ENCODE results near the gene SOX11. TPM values are rescaled to one million over a fixed set of nuclear protein-coding genes. Genes with fewer than 3 reads are reported as not detected.
A peak's percentile ranks its signal among the peaks of the same experiment; 100 is the strongest.

SOX11 gene
- total and polyA plus RNA-seq, 4 donors: 22.1 to 74.0 (median 40.5) TPM

- H3K36me3 ChIP-seq (ENCODE audit: control insufficient read depth, insufficient read depth, low read length): no peaks in the 10 kb centered on the region
- no peaks in the 10 kb centered on the region for H3K9me3 ChIP-seq (ENCODE audit: control insufficient read depth, insufficient read depth, low read length)
- no peak overlapping the region for H3K27ac ChIP-seq (ENCODE audit: low read depth, low read length)
- no peaks in the 10 kb centered on the region for H3K27me3 ChIP-seq (ENCODE audit: control insufficient read depth, insufficient read depth, low read length)
- no peak overlapping the region for H3K4me3 ChIP-seq (ENCODE audit: low read depth, low read length)
- DNase-seq (ENCODE audit: low read depth in 4 of 6, low spot score in 6 of 6): no peak
- H3K4me1 ChIP-seq (ENCODE audit: control insufficient read depth, insufficient read depth, low read length): no peaks in the 10 kb centered on the region
- WGBS (ENCODE audit: insufficient coverage): 67% methylated on average over 2 of the region's 2 CpGs
These were observed 20.9 kb downstream of the SOX11 start for GRCh38 chr2:5713101-5713500.

DNA sequence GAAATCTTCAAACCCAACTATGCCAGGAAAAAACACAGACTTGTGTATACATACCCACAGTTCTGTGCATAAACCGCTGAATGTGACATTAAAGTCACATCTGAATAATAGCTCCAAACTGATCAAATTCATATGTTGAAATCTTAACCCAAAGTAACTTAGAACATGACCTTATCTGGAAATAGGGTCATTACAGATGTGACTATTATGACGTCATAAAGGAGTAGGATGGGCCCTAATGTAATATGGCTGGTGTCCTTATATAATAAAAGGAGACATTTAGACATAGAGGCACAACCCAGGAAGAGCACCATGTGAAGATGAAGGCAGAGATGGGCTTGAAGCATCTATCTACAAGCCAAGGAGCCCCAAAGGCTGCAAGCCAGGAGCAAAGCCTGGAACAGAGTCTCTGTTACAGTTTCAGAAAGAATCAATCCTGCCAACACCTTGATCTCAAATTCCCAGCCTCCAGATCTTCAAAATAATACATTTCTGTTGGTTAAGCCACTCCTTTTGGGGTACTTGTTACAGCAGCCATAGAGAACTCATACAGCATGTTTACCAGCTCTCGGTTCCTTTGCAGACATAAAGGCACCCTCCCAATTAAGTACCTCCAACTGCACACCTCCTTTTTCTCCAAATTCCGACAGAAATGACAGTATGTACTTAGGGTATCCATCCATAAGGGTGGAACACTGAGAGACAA lies 27.6 kb downstream of the SOX11 start:
- H3K9me3 ChIP-seq (ENCODE audit: control insufficient read depth, insufficient read depth, low read length): no peaks in the 10 kb centered on the region
- H3K27me3 ChIP-seq (ENCODE audit: control insufficient read depth, insufficient read depth, low read length): no peaks in the 10 kb centered on the region
- H3K4me1 ChIP-seq (ENCODE audit: control insufficient read depth, insufficient read depth, low read length): no peaks in the 10 kb centered on the region
- H3K4me3 ChIP-seq (ENCODE audit: low read depth, low read length): no peak overlapping the region
- no peak for DNase-seq (ENCODE audit: low read depth in 4 of 6, low spot score in 6 of 6)
- no peaks in the 10 kb centered on the region for H3K36me3 ChIP-seq (ENCODE audit: control insufficient read depth, insufficient read depth, low read length)
- no peak overlapping the region for H3K27ac ChIP-seq (ENCODE audit: low read depth, low read length)
- WGBS (ENCODE audit: insufficient coverage): 86% methylated on average over 1 of the region's 4 CpGs

- DNase-seq (ENCODE audit: low read depth in 4 of 6, low spot score in 6 of 6): no peak
- Histone ChIP-seq H3K27ac (ENCODE audit: low read depth, low read length) (no peak overlapping the region), H3K36me3 (ENCODE audit: control insufficient read depth, insufficient read depth, low read length) (no peaks in the 10 kb centered on the region), H3K27me3 (ENCODE audit: control insufficient read depth, insufficient read depth, low read length) (no peaks in the 10 kb centered on the region), H3K9me3 (ENCODE audit: control insufficient read depth, insufficient read depth, low read length) (no peaks in the 10 kb centered on the region), H3K4me3 (ENCODE audit: low read depth, low read length) (no peak overlapping the region), H3K4me1 (ENCODE audit: control insufficient read depth, insufficient read depth, low read length) (no peaks in the 10 kb centered on the region)
- 80% methylated on average over 1 of the region's 7 CpGs for WGBS (ENCODE audit: insufficient coverage)
These were observed 28.2 kb downstream of the SOX11 start for GRCh38 chr2:5720426-5720825.

DNA sequence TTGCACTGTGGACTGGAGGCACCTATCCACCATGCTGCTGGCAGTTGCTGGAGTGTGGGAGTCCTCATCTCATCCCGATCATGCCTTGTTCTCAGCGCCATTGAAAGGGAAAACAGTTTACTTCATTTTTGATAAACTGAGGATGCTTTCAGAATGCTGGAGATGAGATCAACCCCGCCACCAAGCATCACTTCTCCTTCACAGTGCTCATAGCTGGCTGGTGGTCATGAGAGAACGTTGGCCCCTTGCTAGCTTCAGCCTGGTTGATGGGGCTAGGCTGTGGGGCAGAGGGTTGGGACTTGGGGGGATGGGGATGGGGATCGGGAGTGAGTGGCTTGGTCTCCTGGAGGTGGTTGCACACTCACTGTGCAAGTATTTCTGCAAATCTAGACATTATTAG lies 30.1 kb downstream of the SOX11 start:
- WGBS (ENCODE audit: insufficient coverage): no CpG with 5 or more reads among the region's 5 CpGs
- no peak for DNase-seq (ENCODE audit: low read depth in 4 of 6, low spot score in 6 of 6)
- Histone ChIP-seq H3K4me3 (ENCODE audit: low read depth, low read length) (no peak overlapping the region), H3K27me3 (ENCODE audit: control insufficient read depth, insufficient read depth, low read length) (no peaks in the 10 kb centered on the region), H3K9me3 (ENCODE audit: control insufficient read depth, insufficient read depth, low read length) (no peaks in the 10 kb centered on the region), H3K4me1 (ENCODE audit: control insufficient read depth, insufficient read depth, low read length) (peaks cover 7% of the 10 kb centered on the region), H3K27ac (ENCODE audit: low read depth, low read length) (no peak overlapping the region), H3K36me3 (ENCODE audit: control insufficient read depth, insufficient read depth, low read length) (no peaks in the 10 kb centered on the region)

GRCh38 chr2:5723791-5724735 lies 31.9 kb downstream of the SOX11 start:
- no peaks in the 10 kb centered on the region for H3K27me3 ChIP-seq (ENCODE audit: control insufficient read depth, insufficient read depth, low read length)
- no peaks in the 10 kb centered on the region for H3K36me3 ChIP-seq (ENCODE audit: control insufficient read depth, insufficient read depth, low read length)
- WGBS (ENCODE audit: insufficient coverage): 86% methylated on average over 11 of the region's 17 CpGs
- no peak overlapping the region for H3K4me3 ChIP-seq (ENCODE audit: low read depth, low read length)
- H3K4me1 ChIP-seq (ENCODE audit: control insufficient read depth, insufficient read depth, low read length): peaks cover 7% of the 10 kb centered on the region
- DNase-seq (ENCODE audit: low read depth in 4 of 6, low spot score in 6 of 6): no peak
- no peak overlapping the region for H3K27ac ChIP-seq (ENCODE audit: low read depth, low read length)
- no peaks in the 10 kb centered on the region for H3K9me3 ChIP-seq (ENCODE audit: control insufficient read depth, insufficient read depth, low read length)

DNA sequence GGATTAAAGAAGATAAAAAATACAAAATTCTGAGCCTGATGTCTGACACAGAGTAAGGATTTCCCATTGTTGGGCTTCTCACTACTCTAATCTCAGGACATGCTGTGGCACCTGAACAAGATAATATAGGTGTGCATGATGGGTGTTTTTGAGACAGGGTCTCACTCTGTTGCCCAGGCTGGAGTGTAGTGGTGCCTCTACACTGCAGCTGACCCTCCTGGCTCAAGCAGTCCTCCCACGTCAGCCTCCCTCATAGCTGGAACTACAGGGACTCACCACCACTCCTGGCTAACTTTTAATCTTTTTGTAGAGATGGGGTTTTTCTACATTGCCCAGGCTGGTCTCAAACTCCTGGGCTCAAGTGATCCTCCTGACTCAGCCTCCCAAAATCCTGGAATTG lies 32.9 kb downstream of the SOX11 start:
- H3K9me3 ChIP-seq (ENCODE audit: control insufficient read depth, insufficient read depth, low read length): no peaks in the 10 kb centered on the region
- no peak for DNase-seq (ENCODE audit: low read depth in 4 of 6, low spot score in 6 of 6)
- H3K27ac ChIP-seq (ENCODE audit: low read depth, low read length): peak overlapping the region; percentile 93
- no peaks in the 10 kb centered on the region for H3K27me3 ChIP-seq (ENCODE audit: control insufficient read depth, insufficient read depth, low read length)
- H3K36me3 ChIP-seq (ENCODE audit: control insufficient read depth, insufficient read depth, low read length): no peaks in the 10 kb centered on the region
- no CpG with 5 or more reads among the region's 1 CpG for WGBS (ENCODE audit: insufficient coverage)
- no peak overlapping the region for H3K4me3 ChIP-seq (ENCODE audit: low read depth, low read length)
- peaks cover 7% of the 10 kb centered on the region for H3K4me1 ChIP-seq (ENCODE audit: control insufficient read depth, insufficient read depth, low read length)

GRCh38 chr2:5725794-5726463 lies 33.7 kb downstream of the SOX11 start:
- Histone ChIP-seq H3K27ac (ENCODE audit: low read depth, low read length) (peak overlapping the region; percentile 93), H3K36me3 (ENCODE audit: control insufficient read depth, insufficient read depth, low read length) (no peaks in the 10 kb centered on the region)

DNA sequence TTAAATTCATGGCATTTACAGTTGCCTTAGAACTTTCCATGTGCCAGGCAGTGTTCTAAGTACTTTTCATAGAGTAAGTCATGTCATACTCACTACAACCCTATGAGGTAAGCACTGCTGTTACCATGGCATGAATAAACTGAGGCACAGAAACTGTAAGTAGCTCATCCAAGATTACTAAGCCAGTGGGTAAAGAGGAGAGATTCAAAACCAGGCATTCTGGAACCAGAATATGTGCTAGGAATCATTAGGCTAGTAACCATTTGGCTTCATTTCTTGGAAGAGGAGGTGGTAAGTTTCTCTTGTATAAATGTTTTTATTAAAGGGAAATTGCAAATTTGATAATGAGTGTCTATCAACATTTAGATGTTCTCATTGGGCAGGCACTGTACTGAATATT lies 35.1 kb downstream of the SOX11 start:
- Histone ChIP-seq H3K4me1 (ENCODE audit: control insufficient read depth, insufficient read depth, low read length) (peaks cover 7% of the 10 kb centered on the region), H3K27me3 (ENCODE audit: control insufficient read depth, insufficient read depth, low read length) (no peaks in the 10 kb centered on the region), H3K4me3 (ENCODE audit: low read depth, low read length) (no peak overlapping the region), H3K36me3 (ENCODE audit: control insufficient read depth, insufficient read depth, low read length) (no peaks in the 10 kb centered on the region), H3K9me3 (ENCODE audit: control insufficient read depth, insufficient read depth, low read length) (no peaks in the 10 kb centered on the region), H3K27ac (ENCODE audit: low read depth, low read length) (no peak overlapping the region)
- peak in 2 of 6 donors; percentile 51 to 75 for DNase-seq (ENCODE audit: low read depth in 4 of 6, low spot score in 6 of 6)

More at GRCh38 chr2:5725794-5726463, 33.7 kb downstream of the SOX11 start:
- Histone ChIP-seq H3K4me1 (ENCODE audit: control insufficient read depth, insufficient read depth, low read length) (peaks cover 7% of the 10 kb centered on the region), H3K4me3 (ENCODE audit: low read depth, low read length) (peak overlapping the region; percentile 51), H3K27me3 (ENCODE audit: control insufficient read depth, insufficient read depth, low read length) (no peaks in the 10 kb centered on the region), H3K9me3 (ENCODE audit: control insufficient read depth, insufficient read depth, low read length) (no peaks in the 10 kb centered on the region)
- WGBS (ENCODE audit: insufficient coverage): 2% methylated on average over 17 of the region's 23 CpGs
- DNase-seq (ENCODE audit: low read depth in 4 of 6, low spot score in 6 of 6): peak; percentile 63 to 96 (median 76)

- no peaks in the 10 kb centered on the region for H3K36me3 ChIP-seq (ENCODE audit: control insufficient read depth, insufficient read depth, low read length)
- H3K27ac ChIP-seq (ENCODE audit: low read depth, low read length): no peak overlapping the region
- no peak for DNase-seq (ENCODE audit: low read depth in 4 of 6, low spot score in 6 of 6)
- no peaks in the 10 kb centered on the region for H3K27me3 ChIP-seq (ENCODE audit: control insufficient read depth, insufficient read depth, low read length)
- H3K9me3 ChIP-seq (ENCODE audit: control insufficient read depth, insufficient read depth, low read length): no peaks in the 10 kb centered on the region
- H3K4me1 ChIP-seq (ENCODE audit: control insufficient read depth, insufficient read depth, low read length): peaks cover 7% of the 10 kb centered on the region
- H3K4me3 ChIP-seq (ENCODE audit: low read depth, low read length): no peak overlapping the region
- 80% methylated on average over 1 of the region's 3 CpGs for WGBS (ENCODE audit: insufficient coverage)
These were observed 37.2 kb downstream of the SOX11 start for GRCh38 chr2:5729416-5729815.

Measured in spinal cord (tissue), 10 donors.